Kidney (tissue), 14 donors: ENCODE results near the gene ANKLE1. TPM values are rescaled to one million over a fixed set of nuclear protein-coding genes. Genes with fewer than 3 reads are reported as not detected.

Source experiments
- DNase-seq, 5 donors: peaks; one replicate each; pipeline ENCODE4 v3.0.0-alpha.2; 2013 to 2020
- FAIRE-seq: peaks from 2 replicates; lab custom pipeline; 2012; peaks lifted over from hg19 to GRCh38; lab: Jason Lieb, UNC
- H3K27ac ChIP-seq, 2 donors: one replicate each; pipeline ENCODE4 v1.7.0; 2013; ENCODE audit warnings: low read depth in 2 of 2, low read length in 2 of 2, inconsistent platforms in 1 of 2
- H3K27me3 ChIP-seq: one replicate; pipeline ENCODE4 v1.7.1; 2013; ENCODE audit warnings: low read length, inconsistent platforms; ENCODE audit not compliant: control insufficient read depth, insufficient read depth
- H3K36me3 ChIP-seq, 3 donors: one replicate each; pipeline versions ENCODE4 v1.7.0 to v1.7.1; 2013; ENCODE audit warnings: low read length in 3 of 3, control low read depth in 1 of 3, inconsistent platforms in 1 of 3; ENCODE audit not compliant: insufficient read depth in 3 of 3, control insufficient read depth in 2 of 3
- H3K4me1 ChIP-seq, 3 donors: one replicate each; pipeline versions ENCODE4 v1.7.0 to v1.7.1; 2013; ENCODE audit warnings: low read length in 3 of 3, inconsistent platforms in 1 of 3, low read depth in 1 of 3; ENCODE audit not compliant: control insufficient read depth in 2 of 3, insufficient read depth in 2 of 3
- H3K4me3 ChIP-seq, 3 donors: one replicate each; pipeline versions ENCODE4 v1.7.0 to v1.8.1; 2013; ENCODE audit warnings: low read length in 3 of 3, control low read depth in 1 of 3, inconsistent platforms in 1 of 3
- H3K9ac ChIP-seq, 3 donors: one replicate each; pipeline versions ENCODE4 v1.7.0 to v1.7.1; 2013; ENCODE audit warnings: low read length in 3 of 3, control low read depth in 1 of 3, inconsistent platforms in 1 of 3
- H3K9me3 ChIP-seq, 3 donors: one replicate each; pipeline versions ENCODE4 v1.7.0 to v1.7.1; 2013; ENCODE audit warnings: low read length in 3 of 3, control low read depth in 1 of 3, inconsistent platforms in 1 of 3; ENCODE audit not compliant: control insufficient read depth in 2 of 3, insufficient read depth in 1 of 3
- intact Hi-C: fragments of 100-400 bp; cut with DNase I; formaldehyde crosslinking; loops from one replicate; pipeline ENCODE4 v1.11.1; 2022
- polyA plus RNA-seq: library from polyadenylated mRNA; stranded (reverse); fragments of 350-450 nt; fragmentation: Illumina TruSeq; extraction: RNeasy Lipid Tissue Mini Kit (QIAGEN cat#74804); gene quantifications from one replicate; pipeline ENCODE4 v1.2.3, GENCODE V29; 2014; ENCODE audit warnings: low read depth, low replicate concordance; ENCODE audit not compliant: insufficient read depth
- total RNA-seq: library from RNA; stranded (reverse); fragmentation: NEBNext Ultra II Directional; extraction: Animal tissue kit (Norgen Biotek cat#: 25700); gene quantifications from one replicate; pipeline ENCODE4 v1.2.1, GENCODE V29; 2021
- TF ChIP-seq, protein P1 (sequence below): IDR thresholded peaks from 3 replicates; pipeline ENCODE4 v1.5.1; 2012; ENCODE audit warnings: mild to moderate bottlenecking, moderate library complexity, borderline replicate concordance; ENCODE audit not compliant: insufficient read depth; ENCODE audit errors: extremely low read depth
- donor health status: control.
- donor health status: control.
- donor health status: control.
- donor health status: control.
- donor health status: control.
- donor health status: DM: yes; HTN: yes; CAD: no.
- donor health status: Normal renal cell carcinoma (clear cell type).

ANKLE1 gene
- total and polyA plus RNA-seq, 2 donors from 2014 or later: 0.54 TPM; not detected in 1

DNA sequence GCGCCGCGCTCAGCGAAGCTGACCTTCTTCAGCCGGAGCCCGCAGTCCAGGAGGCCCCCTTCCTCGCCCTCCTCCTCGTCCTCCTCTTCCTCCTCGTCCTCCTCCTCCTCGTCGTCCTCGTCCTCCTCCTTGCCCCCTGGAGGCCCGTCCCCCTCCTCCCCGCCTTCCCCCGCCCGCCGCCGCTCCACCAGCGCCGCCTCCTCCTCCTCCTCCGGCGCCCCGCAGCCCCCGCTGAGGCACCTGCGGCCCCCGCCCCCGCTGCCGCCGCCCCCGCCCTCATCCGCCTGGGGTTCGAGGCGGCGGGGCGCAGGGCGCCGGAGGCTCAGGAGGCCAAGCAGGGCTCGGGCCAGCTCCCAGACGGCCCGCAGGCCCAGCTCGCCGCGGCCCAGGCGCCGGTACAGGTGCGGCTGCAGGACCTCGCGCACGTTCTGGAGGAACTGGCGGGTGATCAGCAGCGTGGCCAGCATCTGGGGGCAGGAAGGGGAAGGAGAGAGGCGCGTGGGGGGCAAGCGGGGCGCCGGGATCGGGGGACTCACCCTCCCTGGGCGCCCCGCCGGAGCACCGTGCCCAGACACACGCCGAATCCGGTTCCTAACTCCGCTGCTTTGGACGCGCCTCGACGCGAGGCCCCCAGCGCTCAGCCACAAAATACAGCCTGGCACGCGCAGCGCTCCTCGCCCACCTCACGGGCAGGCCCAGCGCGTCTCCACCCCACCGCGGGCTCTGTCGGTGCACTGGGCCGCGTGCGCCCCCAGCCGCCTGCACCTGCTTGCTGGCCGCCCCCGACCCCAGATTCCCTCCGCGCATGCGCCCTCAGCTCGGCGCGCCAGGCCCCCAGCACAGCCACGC, 47.0 kb downstream of the ANKLE1 start:
- Histone ChIP-seq H3K4me1 (peaks cover 0 to 2% (median 0%) of the 10 kb centered on the region in 3 donors), H3K4me3 (peak overlapping the region in 1 of 3 donors; percentile 25), H3K9ac (no peak overlapping the region), H3K27ac (no peak overlapping the region), H3K36me3 (no peaks in the 10 kb centered on the region), H3K9me3 (no peaks in the 10 kb centered on the region), H3K27me3 (no peaks in the 10 kb centered on the region)
- intact Hi-C loops: no loop called here
- TF ChIP-seq, protein P1, sequence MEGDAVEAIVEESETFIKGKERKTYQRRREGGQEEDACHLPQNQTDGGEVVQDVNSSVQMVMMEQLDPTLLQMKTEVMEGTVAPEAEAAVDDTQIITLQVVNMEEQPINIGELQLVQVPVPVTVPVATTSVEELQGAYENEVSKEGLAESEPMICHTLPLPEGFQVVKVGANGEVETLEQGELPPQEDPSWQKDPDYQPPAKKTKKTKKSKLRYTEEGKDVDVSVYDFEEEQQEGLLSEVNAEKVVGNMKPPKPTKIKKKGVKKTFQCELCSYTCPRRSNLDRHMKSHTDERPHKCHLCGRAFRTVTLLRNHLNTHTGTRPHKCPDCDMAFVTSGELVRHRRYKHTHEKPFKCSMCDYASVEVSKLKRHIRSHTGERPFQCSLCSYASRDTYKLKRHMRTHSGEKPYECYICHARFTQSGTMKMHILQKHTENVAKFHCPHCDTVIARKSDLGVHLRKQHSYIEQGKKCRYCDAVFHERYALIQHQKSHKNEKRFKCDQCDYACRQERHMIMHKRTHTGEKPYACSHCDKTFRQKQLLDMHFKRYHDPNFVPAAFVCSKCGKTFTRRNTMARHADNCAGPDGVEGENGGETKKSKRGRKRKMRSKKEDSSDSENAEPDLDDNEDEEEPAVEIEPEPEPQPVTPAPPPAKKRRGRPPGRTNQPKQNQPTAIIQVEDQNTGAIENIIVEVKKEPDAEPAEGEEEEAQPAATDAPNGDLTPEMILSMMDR: no peak
- DNase-seq (peak in 1 of 5 donors; percentile 49), FAIRE-seq (no peak)

DNA sequence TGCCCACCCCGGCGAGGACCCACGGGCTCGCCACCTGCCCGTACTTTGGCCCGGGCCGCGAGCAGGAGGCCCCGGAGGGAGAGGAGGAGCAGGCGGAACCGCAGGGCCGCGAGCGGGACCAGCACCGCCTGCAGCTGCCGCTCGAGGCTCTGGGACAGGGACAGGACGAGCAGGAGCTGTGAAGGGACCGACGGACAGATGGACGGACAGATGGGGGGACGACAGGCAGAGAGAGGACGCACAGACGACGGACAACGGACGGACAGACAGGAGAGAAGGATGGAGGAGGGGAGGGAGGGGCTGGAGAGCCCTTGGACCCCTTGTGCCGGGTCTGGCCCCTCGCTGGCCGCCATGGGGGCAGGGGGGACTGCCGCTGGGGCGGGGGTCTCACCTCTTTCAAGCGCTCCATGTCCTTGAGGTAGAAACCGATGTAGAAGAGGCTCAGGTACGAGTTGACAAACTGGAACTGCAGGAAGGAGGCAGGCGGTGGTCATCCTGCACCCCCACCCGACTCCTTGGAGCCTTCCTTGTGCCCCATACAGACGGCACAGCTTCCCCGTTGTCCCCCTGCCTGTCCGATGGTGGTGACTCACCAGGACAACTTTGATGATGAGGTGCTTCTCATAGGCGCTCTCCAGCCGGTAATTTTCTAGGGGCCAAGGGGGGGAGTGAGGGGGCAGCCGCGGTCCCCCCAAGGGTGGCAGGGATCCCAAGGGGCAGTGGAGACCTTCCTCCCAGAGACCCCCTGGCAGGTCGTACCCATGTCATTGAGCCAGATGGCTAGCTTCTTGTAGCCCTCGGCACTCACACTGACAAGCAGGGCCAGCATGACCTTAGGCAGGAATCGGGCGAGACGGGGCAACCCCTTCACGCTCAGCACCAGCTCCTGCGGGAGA, 47.9 kb downstream of the ANKLE1 start:
- intact Hi-C loops: loop anchor here (10.0 kb wide), 1 partner anchor 135 kb away; the partner anchor contains the start of gene NXNL1
- Histone ChIP-seq H3K9ac (no peak overlapping the region), H3K36me3 (no peaks in the 10 kb centered on the region), H3K4me1 (peaks cover 0 to 8% (median 0%) of the 10 kb centered on the region in 3 donors), H3K27me3 (no peaks in the 10 kb centered on the region), H3K9me3 (no peaks in the 10 kb centered on the region), H3K27ac (no peak overlapping the region), H3K4me3 (no peak overlapping the region)
- FAIRE-seq (no peak), DNase-seq (no peak)
- TF ChIP-seq, protein P1: no peak

DNA sequence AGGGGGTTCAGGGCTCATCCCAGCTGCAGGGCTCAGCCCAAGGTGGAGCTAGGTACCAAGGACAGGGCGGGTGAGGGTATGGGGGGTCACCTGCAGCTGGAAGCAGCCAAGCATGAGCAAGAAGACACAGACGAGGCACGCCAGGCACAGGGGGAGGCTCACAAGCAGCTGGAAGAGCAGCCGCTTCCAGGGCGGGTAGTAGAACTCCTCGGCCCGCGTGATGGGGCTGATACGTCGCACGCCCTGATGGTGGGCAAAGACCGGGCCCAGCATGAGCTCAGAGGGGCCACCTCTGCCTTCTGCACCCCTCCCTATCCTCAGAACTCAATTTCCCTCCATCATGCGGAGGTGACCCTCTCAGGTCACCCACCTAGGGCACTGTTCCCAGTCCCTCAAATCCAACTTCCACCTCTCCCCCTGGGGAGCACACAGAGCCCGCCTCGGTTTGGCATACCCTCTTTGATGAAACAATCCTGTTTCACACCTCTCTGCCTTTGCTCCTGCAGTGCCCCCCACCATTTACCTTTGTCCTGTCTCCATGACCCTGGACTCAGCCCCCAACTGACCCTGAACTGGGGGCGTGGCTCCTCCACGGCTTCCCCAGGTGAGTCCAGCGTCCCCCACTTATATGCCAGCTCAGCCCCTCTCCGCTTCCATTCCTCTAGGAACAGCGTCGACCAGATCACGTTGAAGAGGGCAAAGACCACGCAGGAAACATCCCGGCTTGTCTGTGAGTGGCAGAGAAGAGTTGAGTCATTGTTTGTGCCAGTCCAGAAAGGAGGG, 48.8 kb downstream of the ANKLE1 start:
- no peak overlapping the region for H3K27ac ChIP-seq
- no peaks in the 10 kb centered on the region for H3K36me3 ChIP-seq
- H3K9me3 ChIP-seq: no peaks in the 10 kb centered on the region
- no peak overlapping the region for H3K4me3 ChIP-seq
- FAIRE-seq (no peak), DNase-seq (no peak)
- no peaks in the 10 kb centered on the region for H3K27me3 ChIP-seq
- no peak overlapping the region for H3K9ac ChIP-seq
- intact Hi-C loops: loop anchor here (10.0 kb wide), 1 partner anchor 134 kb away; the partner anchor contains the start of gene NXNL1
- TF ChIP-seq, protein P1: no peak
- H3K4me1 ChIP-seq: peaks cover 0 to 13% (median 0%) of the 10 kb centered on the region in 3 donors
